HG02588 (cell line): ENCODE measurements around the gene TTC19.
"Not testable (repeated sequence)": the region's sequence is repeated elsewhere in the genome, so short reads cannot be mapped to it uniquely, and the experiment has no call there.

Experiments used
- ATAC-seq: cut with Tn5 transposase; IDR thresholded peaks from one replicate; pipeline ENCODE4 v1.9.1; 2021; ENCODE audit warnings: mild to moderate bottlenecking, moderate library complexity; ENCODE audit not compliant: unreplicated experiment

The TTC19 gene

GRCh38 chr17:15972497-15972951 is 27.1 kb upstream of the TTC19 start:
- ATAC-seq = no peak

GRCh38 chr17:15973016-15973415 is 26.6 kb upstream of the TTC19 start:
- no peak for ATAC-seq

GRCh38 chr17:15973834-15974233 is 25.8 kb upstream of the TTC19 start:
- no peak for ATAC-seq

- ATAC-seq = no peak
Measured at GRCh38 chr17:15977894-15978293, 21.7 kb upstream of the TTC19 start.

GRCh38 chr17:15978606-15979005 is 21.0 kb upstream of the TTC19 start:
- ATAC-seq = no peak

DNA sequence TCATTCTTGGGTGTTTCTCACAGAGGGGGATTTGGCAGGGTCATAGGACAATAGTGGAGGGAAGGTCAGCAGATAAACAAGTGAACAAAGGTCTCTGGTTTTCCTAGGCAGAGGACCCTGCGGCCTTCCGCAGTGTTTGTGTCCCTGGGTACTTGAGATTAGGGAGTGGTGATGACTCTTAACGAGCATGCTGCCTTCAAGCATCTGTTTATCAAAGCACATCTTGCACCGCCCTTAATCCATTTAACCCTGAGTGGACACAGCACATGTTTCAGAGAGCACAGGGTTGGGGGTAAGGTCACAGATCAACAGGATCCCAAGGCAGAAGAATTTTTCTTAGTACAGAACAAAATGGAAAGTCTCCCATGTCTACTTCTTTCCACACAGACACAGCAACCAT is 20.6 kb upstream of the TTC19 start:
- not testable (repeated sequence) for ATAC-seq

GRCh38 chr17:15981208-15981607 is 18.4 kb upstream of the TTC19 start:
- ATAC-seq = no peak

- ATAC-seq = no peak
Measured at GRCh38 chr17:15981646-15982580, 17.7 kb upstream of the TTC19 start.

GRCh38 chr17:15996322-15996721 is 3.3 kb upstream of the TTC19 start:
- ATAC-seq = no peak

DNA sequence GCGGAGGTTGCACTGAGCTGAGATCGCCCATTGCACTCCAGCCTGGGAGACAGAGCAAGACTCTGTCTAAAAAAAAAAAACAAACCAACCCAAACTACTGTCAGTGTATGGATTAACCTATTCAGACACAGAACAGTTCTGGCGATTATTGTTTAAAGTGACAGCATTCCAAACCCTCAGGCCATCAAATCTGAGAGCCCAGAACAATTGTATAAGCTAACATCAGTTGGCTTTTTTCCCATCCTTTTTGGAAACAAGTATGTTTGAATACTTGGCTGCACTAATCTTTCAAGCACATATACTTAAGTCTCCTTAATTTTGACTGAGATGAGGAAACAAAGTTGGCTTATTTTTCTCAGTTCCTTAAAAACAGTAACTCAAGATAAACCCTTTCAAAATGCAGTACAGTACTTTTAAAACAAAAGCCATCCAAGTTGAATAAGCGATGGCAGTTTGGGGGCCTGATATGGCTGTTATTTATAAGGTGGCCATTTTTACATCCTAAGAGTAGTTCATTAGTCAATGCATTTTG is 1.5 kb upstream of the TTC19 start:
- no peak for ATAC-seq

- ATAC-seq = peak; percentile 39
Measured at GRCh38 chr17:15999974-16000827, 577 bp downstream of the TTC19 start.

- ATAC-seq = no peak
Measured at GRCh38 chr17:16001226-16001897, 1.7 kb downstream of the TTC19 start.

DNA sequence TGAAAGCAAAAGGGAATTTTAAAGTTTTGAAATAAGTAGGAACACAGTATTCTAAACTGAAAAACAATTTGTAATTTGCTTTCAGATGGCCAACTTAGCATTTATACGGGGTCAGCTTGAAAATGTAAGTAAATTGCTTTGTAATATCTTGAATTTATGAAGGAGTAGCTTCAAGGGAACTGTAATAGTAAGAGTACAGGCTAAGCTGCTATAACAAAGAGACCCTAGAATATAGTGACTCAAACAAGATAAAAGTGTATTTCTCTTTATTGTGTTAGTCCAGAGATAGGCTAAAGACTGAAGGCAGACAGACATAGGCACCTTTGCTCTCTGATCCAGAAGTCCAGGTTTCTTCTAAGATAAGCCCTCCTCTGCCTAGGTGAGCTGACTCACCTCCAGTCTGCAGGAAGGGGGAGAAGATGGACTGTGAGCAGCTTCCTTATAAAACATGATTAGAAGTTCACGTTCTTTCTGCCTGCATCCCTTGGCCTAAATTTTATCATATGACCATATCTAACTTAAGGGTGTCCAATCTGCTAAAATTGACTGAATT is 3.2 kb downstream of the TTC19 start:
- no peak for ATAC-seq

GRCh38 chr17:16003841-16004240 is 4.2 kb downstream of the TTC19 start:
- ATAC-seq = no peak

DNA sequence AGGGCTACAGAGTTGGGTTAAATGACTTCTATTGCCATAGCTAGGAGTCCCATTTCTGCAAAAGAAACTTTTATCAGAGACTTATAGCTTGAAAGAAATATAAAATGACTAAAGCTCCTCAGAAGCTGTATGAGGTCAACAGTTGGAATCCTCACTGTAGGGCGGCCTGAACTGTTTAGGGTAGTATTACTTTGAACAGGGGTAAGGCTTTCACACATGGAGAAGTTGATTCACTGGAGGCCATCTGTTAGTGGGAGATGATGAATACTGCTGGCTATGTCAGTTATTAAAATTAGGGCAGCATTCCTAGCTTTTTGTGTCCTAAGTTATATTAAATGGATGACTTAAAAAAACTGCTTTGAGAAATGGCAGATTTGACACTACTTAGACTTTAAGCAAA is 6.0 kb downstream of the TTC19 start:
- ATAC-seq = no peak

GRCh38 chr17:16007439-16007838 is 7.8 kb downstream of the TTC19 start:
- no peak for ATAC-seq

DNA sequence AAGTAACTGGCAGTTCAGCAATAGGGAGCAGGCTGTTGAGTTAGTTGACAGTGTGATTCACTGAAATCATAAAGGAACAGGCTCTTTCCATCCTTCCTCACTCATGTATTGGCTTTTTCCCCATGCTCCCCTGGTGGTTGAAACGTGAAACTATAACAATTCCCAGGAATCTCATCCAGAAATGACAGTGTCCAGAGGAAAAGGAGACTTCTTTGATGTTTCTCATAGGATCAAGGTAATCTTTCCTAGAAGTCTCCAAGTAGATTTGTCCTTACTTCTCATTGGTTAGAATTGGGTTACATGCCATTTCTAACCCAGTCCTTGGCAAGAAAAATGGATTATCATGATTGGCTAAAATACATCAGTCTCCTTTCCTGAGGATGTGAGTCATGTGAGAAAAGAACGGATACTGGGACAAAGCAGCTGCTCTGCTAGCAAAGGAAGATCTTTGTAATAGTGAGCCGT is 14.4 kb downstream of the TTC19 start:
- ATAC-seq = no peak

GRCh38 chr17:16019347-16019746 is 19.7 kb downstream of the TTC19 start:
- ATAC-seq = no peak

DNA sequence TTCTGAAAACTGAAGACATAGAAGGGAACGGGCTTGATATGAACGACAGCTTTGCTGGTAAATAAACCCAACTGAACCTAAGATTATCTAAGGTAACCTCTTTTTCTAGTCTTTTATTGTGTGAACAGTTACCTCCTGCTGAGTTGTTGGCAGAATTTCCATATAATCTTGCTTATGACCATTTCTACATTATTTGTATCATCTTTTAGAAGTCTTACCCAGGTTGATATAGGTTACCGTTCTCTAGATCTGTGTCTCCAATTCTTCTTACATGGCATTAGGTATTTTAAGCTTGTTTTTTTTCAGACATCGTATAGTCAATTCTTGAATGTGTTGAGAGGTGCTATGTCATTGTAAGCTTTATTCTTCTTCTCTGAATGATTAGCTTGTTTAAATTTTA is 24.3 kb downstream of the TTC19 start:
- ATAC-seq = no peak

- ATAC-seq = no peak
Measured at GRCh38 chr17:16025202-16025601, 25.6 kb downstream of the TTC19 start.
